IMR-90 (cell line): ENCODE measurements around the gene NFATC3. TPM values are rescaled to one million over a fixed set of nuclear protein-coding genes. Genes with fewer than 3 reads are reported as not detected.

Experiments used
- ATAC-seq: fragments of 200-7000 bp; cut with Tn5 transposase; 2 replicates; pipeline ENCODE4 v1.9.1; 2020; ENCODE audit warnings: low read depth, mild to moderate bottlenecking, moderate library complexity
- BruUV-seq: library from RNA; stranded (reverse); fragments of 400-500 nt; replicated peaks from 2 replicates; lab custom pipeline; 2021; lab: Mats Ljungman, UMichigan
- CTCF ChIA-PET: fragments of 300-600 bp; formaldehyde crosslinking; extraction: SDS; loops from one replicate; lab custom pipeline; 2021; ENCODE audit warnings: antibody characterized with exemption; lab: Yijun Ruan, JAX
- POLR2A ChIA-PET: fragments of 300-600 bp; sonication (Branson Sonifier 250); formaldehyde crosslinking; loops from one replicate; lab custom pipeline; 2022; ENCODE audit warnings: antibody characterized with exemption; ENCODE audit not compliant: unreplicated experiment; lab: Charles Lee
- DNase-seq: peaks from one replicate; pipeline ENCODE4 v3.0.0; 2013
- H2AFZ ChIP-seq: replicated peaks from 2 replicates; pipeline ENCODE3; 2013; ENCODE audit warnings: low read length, mild to moderate bottlenecking; ENCODE audit not compliant: poor library complexity
- H2AK5ac ChIP-seq: 2 replicates; pipeline ENCODE4 v1.6.1; 2013; ENCODE audit warnings: low read depth, low read length, inconsistent platforms
- H2AK9ac ChIP-seq: replicated peaks from 2 replicates; pipeline ENCODE3; 2013; ENCODE audit warnings: mild to moderate bottlenecking, low read depth, low read length, moderate library complexity; ENCODE audit not compliant: poor library complexity
- H2BK120ac ChIP-seq: 2 replicates; pipeline ENCODE4 v1.6.1; 2013; ENCODE audit warnings: low read depth, low read length, inconsistent platforms
- H2BK15ac ChIP-seq: 3 replicates; pipeline ENCODE4 v1.6.1; 2013; ENCODE audit warnings: low read depth, low read length, inconsistent platforms
- H2BK20ac ChIP-seq: 2 replicates; pipeline ENCODE4 v1.6.1; 2013; ENCODE audit warnings: low read depth, mild to moderate bottlenecking, inconsistent platforms, low read length, moderate library complexity
- H2BK5ac ChIP-seq: 2 replicates; pipeline ENCODE4 v1.6.1; 2013; ENCODE audit warnings: mild to moderate bottlenecking, low read depth, low read length, inconsistent platforms; ENCODE audit not compliant: poor library complexity, severe bottlenecking
- H3K14ac ChIP-seq: replicated peaks from 2 replicates; pipeline ENCODE4 v1.6.1; 2013; ENCODE audit warnings: low read depth, low read length, inconsistent platforms
- H3K18ac ChIP-seq: 2 replicates; pipeline ENCODE4 v1.6.1; 2013; ENCODE audit warnings: low read depth, low read length, control low read depth
- H3K23ac ChIP-seq: 2 replicates; pipeline ENCODE4 v1.6.1; 2013; ENCODE audit warnings: low read depth, low read length, inconsistent platforms
- H3K27ac ChIP-seq: 2 replicates; pipeline ENCODE4 v1.5.1; 2013; ENCODE audit warnings: mild to moderate bottlenecking, control low read depth, low read length; ENCODE audit not compliant: insufficient read depth
- H3K27me3 ChIP-seq: 2 replicates; pipeline ENCODE4 v1.6.1; 2013; ENCODE audit warnings: low read length; ENCODE audit not compliant: control insufficient read depth, insufficient read depth
- H3K36me3 ChIP-seq: 2 replicates; pipeline ENCODE4 v1.6.1; 2013; ENCODE audit warnings: low read length, mixed read lengths; ENCODE audit not compliant: control insufficient read depth, insufficient read depth
- H3K4ac ChIP-seq: 2 replicates; pipeline ENCODE4 v1.6.1; 2013; ENCODE audit warnings: low read depth, low read length, inconsistent platforms
- H3K4me1 ChIP-seq: 2 replicates; pipeline ENCODE4 v1.6.1; 2013; ENCODE audit warnings: low read length, mixed read lengths; ENCODE audit not compliant: control insufficient read depth, insufficient read depth
- H3K4me2 ChIP-seq: 2 replicates; pipeline ENCODE4 v1.6.1; 2013; ENCODE audit warnings: low read depth, mild to moderate bottlenecking, control low read depth, low read length, moderate library complexity
- H3K4me3 ChIP-seq: 2 replicates; pipeline ENCODE4 v1.5.1; 2013; ENCODE audit warnings: low read depth, mild to moderate bottlenecking, control low read depth, low read length, moderate library complexity; ENCODE audit not compliant: insufficient read depth
- H3K56ac ChIP-seq: 2 replicates; pipeline ENCODE4 v1.6.1; 2013; ENCODE audit warnings: low read length, inconsistent platforms; ENCODE audit not compliant: insufficient read depth; ENCODE audit errors: extremely low read depth
- H3K79me1 ChIP-seq, 2 experiments: 2 replicates each; pipeline ENCODE4 v1.6.1; 2013; ENCODE audit warnings: low read length in 2 of 2, inconsistent platforms in 1 of 2, low read depth in 1 of 2
- H3K9ac ChIP-seq: 2 replicates; pipeline ENCODE4 v1.6.1; 2013; ENCODE audit warnings: low read depth, low read length, control low read depth
- H3K9me1 ChIP-seq: 2 replicates; pipeline ENCODE4 v1.6.1; 2013; ENCODE audit warnings: low read length, inconsistent platforms; ENCODE audit not compliant: insufficient read depth
- H3K9me3 ChIP-seq: 2 replicates; pipeline ENCODE4 v1.6.1; 2013; ENCODE audit warnings: low read length; ENCODE audit not compliant: control insufficient read depth, insufficient read depth
- H4K20me1 ChIP-seq: 2 replicates; pipeline ENCODE4 v1.6.1; 2013; ENCODE audit warnings: low read length, inconsistent platforms; ENCODE audit not compliant: insufficient read depth
- H4K5ac ChIP-seq: 2 replicates; pipeline ENCODE4 v1.6.1; 2013; ENCODE audit warnings: mild to moderate bottlenecking, low read depth, low read length, control low read depth
- H4K8ac ChIP-seq, 2 experiments: 2 replicates each; pipeline ENCODE4 v1.6.1; 2013; ENCODE audit warnings: low read depth in 2 of 2, low read length in 2 of 2, control low read depth in 1 of 2, inconsistent platforms in 1 of 2
- H4K91ac ChIP-seq: 2 replicates; pipeline ENCODE4 v1.6.1; 2013; ENCODE audit warnings: low read depth, low read length, inconsistent platforms; ENCODE audit not compliant: insufficient read depth
- BHLHE40 ChIP-seq: fragments of 150-350 bp; IDR thresholded peaks from 2 replicates; pipeline ENCODE4 v1.6.1; 2016; ENCODE audit warnings: mild to moderate bottlenecking, low read depth, low read length
- CEBPB ChIP-seq: IDR thresholded peaks from 2 replicates; pipeline ENCODE4 v1.6.1; 2012; ENCODE audit warnings: low read depth, low read length, improper control_type of control experiment
- CHD1 ChIP-seq: IDR thresholded peaks from 2 replicates; pipeline ENCODE4 v1.6.1; 2012; ENCODE audit warnings: low read depth, low read length, improper control_type of control experiment
- CTCF ChIP-seq: conservative IDR thresholded peaks from 2 replicates; pipeline ENCODE4 v1.5.1; 2012; ENCODE audit warnings: mild to moderate bottlenecking, low read depth, low read length, improper control_type of control experiment
- FOS ChIP-seq: fragments of 150-350 bp; IDR thresholded peaks from 2 replicates; pipeline ENCODE4 v1.6.1; 2016; ENCODE audit warnings: low read depth, low read length
- MAZ ChIP-seq: IDR thresholded peaks from 2 replicates; pipeline ENCODE4 v1.6.1; 2012; ENCODE audit warnings: low read depth, mild to moderate bottlenecking, low read length, improper control_type of control experiment, moderate library complexity, borderline replicate concordance
- MXI1 ChIP-seq: IDR thresholded peaks from 2 replicates; pipeline ENCODE4 v1.6.1; 2012; ENCODE audit warnings: low read depth, mild to moderate bottlenecking, low read length, moderate library complexity, borderline replicate concordance
- NFE2L2 ChIP-seq: fragments of 150-350 bp; IDR thresholded peaks from 2 replicates; pipeline ENCODE4 v1.6.1; 2016; ENCODE audit warnings: low read depth, mild to moderate bottlenecking, low read length
- RAD21 ChIP-seq: IDR thresholded peaks from 2 replicates; pipeline ENCODE4 v1.6.1; 2012; ENCODE audit warnings: low read length, improper control_type of control experiment
- RCOR1 ChIP-seq: IDR thresholded peaks from 2 replicates; pipeline ENCODE4 v1.6.1; 2012; ENCODE audit warnings: mild to moderate bottlenecking, low read length, improper control_type of control experiment; ENCODE audit not compliant: insufficient replicate concordance
- SMC3 ChIP-seq: fragments of 150-350 bp; IDR thresholded peaks from 2 replicates; pipeline ENCODE4 v1.6.1; 2016; ENCODE audit warnings: low read depth, mild to moderate bottlenecking, antibody characterized with exemption, low read length, moderate library complexity
- WGBS, 2 experiments: methylation state at CpG; one replicate each; pipeline versions ENCODE4 v1.1.5 to v1.1.7; 2013; ENCODE audit warnings: missing lambda C conversion rate in 2 of 2; ENCODE audit not compliant: insufficient read length in 1 of 2; ENCODE audit errors: extremely low coverage in 2 of 2; 5-methylcytosine and 5-hydroxymethylcytosine counted together
- dilution Hi-C: fragments of 300-500 bp; cut with HindIII; formaldehyde crosslinking; loops from one replicate; pipeline ENCODE4 v1.14.3; 2018; ENCODE audit warnings: low sequenced_read_pairs; ENCODE audit not compliant: unreplicated experiment
- in situ Hi-C: fragments of 300-500 bp; cut with MboI; formaldehyde crosslinking; loops from 3 replicates; pipeline ENCODE4 v1.14.3; 2019; ENCODE audit warnings: low sequenced_read_pairs, inconsistent platforms, mixed read lengths
- intact Hi-C: fragments of 100-400 bp; cut with micrococcal nuclease; formaldehyde crosslinking; loops from 2 replicates; pipeline ENCODE4 v1.10.0; 2022
- polyA plus RNA-seq, 3 experiments: library from polyadenylated mRNA; depleted of rRNA; stranded (reverse); fragments of >200 nt; gene quantifications; 2 replicates each; pipeline ENCODE4 v1.2.3, GENCODE V29; 2012; ENCODE audit warnings: low replicate concordance in 1 of 3
- total RNA-seq: library from RNA; depleted of rRNA; stranded (reverse); fragments of >200 nt; gene quantifications from 2 replicates; pipeline ENCODE4 v1.2.3, GENCODE V29; 2012
- TF ChIP-seq, protein P1 (sequence below): fragments of 150-350 bp; IDR thresholded peaks from 2 replicates; pipeline ENCODE4 v1.6.1; 2016; ENCODE audit warnings: low read depth, mild to moderate bottlenecking, low read length, moderate library complexity, borderline replicate concordance
- TF ChIP-seq, protein P2 (sequence below): fragments of 150-350 bp; IDR thresholded peaks from 2 replicates; pipeline ENCODE4 v1.6.1; 2017; ENCODE audit warnings: mild to moderate bottlenecking, antibody characterized with exemption, low read length, low read depth

The NFATC3 gene
- total and polyA plus RNA-seq, 2 of the 4 experiments (the other 2 are of a cell fraction) = 6.3 to 21.5 TPM

DNA sequence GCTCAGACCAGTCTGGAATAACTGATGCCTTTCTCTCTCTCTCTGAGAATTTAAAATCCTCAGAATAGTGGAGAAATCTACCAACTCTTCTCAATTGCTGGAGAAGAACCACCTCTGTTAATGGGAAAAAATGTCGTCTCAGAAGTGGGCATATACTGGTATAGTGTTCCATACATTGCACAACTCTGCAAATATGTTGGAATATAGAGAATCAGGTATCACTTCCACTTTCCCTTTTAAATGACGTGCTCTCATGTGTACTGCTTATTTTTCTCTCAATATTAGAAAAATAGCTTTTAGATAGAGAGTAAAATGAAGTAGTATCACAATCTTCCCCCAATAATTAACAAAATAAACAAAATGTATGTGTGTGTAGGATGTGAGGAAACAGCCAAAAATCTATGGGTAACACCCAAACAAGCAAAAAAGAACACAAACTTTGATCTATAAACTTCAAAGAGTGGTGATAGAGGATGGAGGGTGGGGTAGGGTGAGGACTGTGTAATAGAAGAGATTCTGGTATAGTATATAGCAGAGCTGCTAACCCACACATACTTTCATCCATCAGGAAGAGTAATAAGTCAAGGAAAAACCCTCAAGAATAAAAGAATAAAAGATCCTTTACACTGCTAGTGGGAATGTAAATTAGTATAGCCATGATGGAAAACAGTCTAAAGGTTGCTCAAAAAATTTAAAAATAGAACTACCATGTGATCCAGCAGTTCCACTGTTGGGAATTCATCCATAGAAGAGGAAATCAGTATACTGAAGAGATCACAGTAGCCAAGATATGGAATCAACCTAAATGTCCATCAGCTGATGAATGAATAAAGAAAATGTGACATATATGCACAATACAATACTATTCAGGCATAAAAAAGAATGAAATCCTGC lies 46.9 kb downstream of the NFATC3 start:
- Histone ChIP-seq H2AK9ac (no peak overlapping the region), H3K18ac (no peak overlapping the region), H3K23ac (no peak overlapping the region), H2BK5ac (no peak overlapping the region), H2BK20ac (no peak overlapping the region), H3K79me1 (peaks cover 17 to 29% of the 10 kb centered on the region in 2 experiments), H3K36me3 (peaks cover 4% of the 10 kb centered on the region; the same call in 1 of the 2 replicates), H3K4me2 (no peak overlapping the region), H2BK120ac (no peak overlapping the region), H2AK5ac (no peak overlapping the region), H3K9ac (no peak overlapping the region), H3K4me3 (no peak overlapping the region), H2BK15ac (no peak overlapping the region), H2AFZ (no peak overlapping the region), H3K9me3 (no peaks in the 10 kb centered on the region), H3K9me1 (0 out of 2 replicates have a peak, but pooled peaks cover 2% of the 10 kb centered on the region), H4K91ac (no peak overlapping the region), H3K27ac (no peak overlapping the region), H4K5ac (no peak overlapping the region), H4K8ac (no peak overlapping the region), H3K27me3 (no peaks in the 10 kb centered on the region), H3K4me1 (peaks cover 2% of the 10 kb centered on the region; the same call in 1 of the 2 replicates), H3K14ac (no peak overlapping the region), H3K56ac (no peak overlapping the region), H4K20me1 (no peaks in the 10 kb centered on the region; the same call in 1 of the 2 replicates), H3K4ac (no peak overlapping the region)
- ChIA-PET POLR2A (no interaction called here), CTCF (interaction anchor here (0.9 kb wide), 1 partner anchor 15 kb away, joined by 3 read pairs; no protein-coding TSS in a partner anchor)
- ATAC-seq = no peak
- WGBS, 2 experiments = no CpG with 5 or more reads among the region's 2 CpGs
- DNase-seq = no peak
- in situ Hi-C loops (no loop called here), intact Hi-C loops (loop anchor here (5.0 kb wide), 1 partner anchor 40 kb away; no protein-coding TSS in a partner anchor), dilution Hi-C loops (no loop called here)
- no TSS peak for BruUV-seq
- no peak for TF ChIP-seq MXI1
- no peak for TF ChIP-seq CTCF
- no peak for TF ChIP-seq RCOR1
- TF ChIP-seq FOS = no peak
- no peak for TF ChIP-seq SMC3
- TF ChIP-seq, protein P1, sequence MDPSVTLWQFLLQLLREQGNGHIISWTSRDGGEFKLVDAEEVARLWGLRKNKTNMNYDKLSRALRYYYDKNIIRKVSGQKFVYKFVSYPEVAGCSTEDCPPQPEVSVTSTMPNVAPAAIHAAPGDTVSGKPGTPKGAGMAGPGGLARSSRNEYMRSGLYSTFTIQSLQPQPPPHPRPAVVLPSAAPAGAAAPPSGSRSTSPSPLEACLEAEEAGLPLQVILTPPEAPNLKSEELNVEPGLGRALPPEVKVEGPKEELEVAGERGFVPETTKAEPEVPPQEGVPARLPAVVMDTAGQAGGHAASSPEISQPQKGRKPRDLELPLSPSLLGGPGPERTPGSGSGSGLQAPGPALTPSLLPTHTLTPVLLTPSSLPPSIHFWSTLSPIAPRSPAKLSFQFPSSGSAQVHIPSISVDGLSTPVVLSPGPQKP = no peak
- no peak for TF ChIP-seq NFE2L2
- TF ChIP-seq CEBPB = no peak
- no peak for TF ChIP-seq CHD1
- TF ChIP-seq BHLHE40 = no peak
- no peak for TF ChIP-seq RAD21
- no peak for TF ChIP-seq MAZ
- TF ChIP-seq, protein P2, sequence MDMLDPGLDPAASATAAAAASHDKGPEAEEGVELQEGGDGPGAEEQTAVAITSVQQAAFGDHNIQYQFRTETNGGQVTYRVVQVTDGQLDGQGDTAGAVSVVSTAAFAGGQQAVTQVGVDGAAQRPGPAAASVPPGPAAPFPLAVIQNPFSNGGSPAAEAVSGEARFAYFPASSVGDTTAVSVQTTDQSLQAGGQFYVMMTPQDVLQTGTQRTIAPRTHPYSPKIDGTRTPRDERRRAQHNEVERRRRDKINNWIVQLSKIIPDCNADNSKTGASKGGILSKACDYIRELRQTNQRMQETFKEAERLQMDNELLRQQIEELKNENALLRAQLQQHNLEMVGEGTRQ = no peak
